ENCODE data around the gene PRLHR. TPM values are rescaled to one million over a fixed set of nuclear protein-coding genes. Genes with fewer than 3 reads are reported as not detected.

The PRLHR gene
- total and polyA plus RNA-seq, 2 of the 13 experiments (the other 11 are each of a cell fraction or from before 2014, with no cell fraction given), result not detected

- no peak overlapping the region for H3K27ac ChIP-seq (ENCODE audit: extremely low read length, insufficient read depth, low read length)
- no peaks in the 10 kb centered on the region for H3K79me2 ChIP-seq (ENCODE audit: insufficient read depth, low read length)
- H3K9me3 ChIP-seq (ENCODE audit: low read length), result no peaks in the 10 kb centered on the region
- no peak overlapping the region for H2AFZ ChIP-seq (ENCODE audit: low read length)
- H3K27me3 ChIP-seq (ENCODE audit: control insufficient read depth in 1 of 2, insufficient read depth in 2 of 2, low read length in 2 of 2), result peaks cover 0 to 9% of the 10 kb centered on the region in 2 experiments; a peak in 2 of 5 replicates
- no peaks in the 10 kb centered on the region for H3K36me3 ChIP-seq (replicated peaks in 1 of 2; ENCODE audit: control insufficient read depth in 1 of 2, insufficient read depth in 2 of 2, low read length in 2 of 2)
- intact Hi-C loops (cut with micrococcal nuclease; ENCODE audit: unreplicated experiment), result no loop called here
- no peaks in the 10 kb centered on the region for H3K4me1 ChIP-seq (ENCODE audit: insufficient read depth, low read length)
- ATAC-seq (no peak), DNase-seq (ENCODE audit: low spot score) (no peak), FAIRE-seq (no peak)
- CTCF ChIA-PET (ENCODE audit: low intra/inter-chr PET ratio, low total read pairs), result no interaction called here
- in situ Hi-C loops (cut with HindIII; ENCODE audit: extremely low pct_ligation_motif_present, low pct_unique_long_range_greater_than_20kb), result no loop called here
- POLR2A ChIA-PET, result no interaction called here
- no peak overlapping the region for H3K9ac ChIP-seq (ENCODE audit: insufficient read depth, low read depth, low read length)
- TF ChIP-seq HNRNPH1 (optimal IDR thresholded peaks at IDR 0.05; ENCODE audit: low read depth, low read length), result no peak
- no peak for TF ChIP-seq ZNF501 (CRISPR knock-in tag; IDR thresholded peaks at IDR 0.05)
- TF ChIP-seq, protein P1, sequence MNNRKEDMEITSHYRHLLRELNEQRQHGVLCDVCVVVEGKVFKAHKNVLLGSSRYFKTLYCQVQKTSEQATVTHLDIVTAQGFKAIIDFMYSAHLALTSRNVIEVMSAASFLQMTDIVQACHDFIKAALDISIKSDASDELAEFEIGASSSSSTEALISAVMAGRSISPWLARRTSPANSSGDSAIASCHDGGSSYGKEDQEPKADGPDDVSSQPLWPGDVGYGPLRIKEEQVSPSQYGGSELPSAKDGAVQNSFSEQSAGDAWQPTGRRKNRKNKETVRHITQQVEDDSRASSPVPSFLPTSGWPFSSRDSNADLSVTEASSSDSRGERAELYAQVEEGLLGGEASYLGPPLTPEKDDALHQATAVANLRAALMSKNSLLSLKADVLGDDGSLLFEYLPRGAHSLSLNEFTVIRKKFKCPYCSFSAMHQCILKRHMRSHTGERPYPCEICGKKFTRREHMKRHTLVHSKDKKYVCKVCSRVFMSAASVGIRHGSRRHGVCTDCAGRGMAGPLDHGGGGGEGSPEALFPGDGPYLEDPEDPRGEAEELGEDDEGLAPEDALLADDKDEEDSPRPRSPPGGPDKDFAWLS (CRISPR knock-in tag; IDR thresholded peaks at IDR 0.05; ENCODE audit: borderline replicate concordance), result no peak
- no peak for TF ChIP-seq KLF6 (CRISPR knock-in tag; IDR thresholded peaks at IDR 0.05)
- TF ChIP-seq ZNF383 (CRISPR knock-in tag; IDR thresholded peaks at IDR 0.05; ENCODE audit: borderline replicate concordance), result no peak
- BruUV-seq (replicated peaks), result no TSS peak
- WGBS (ENCODE audit: low lambda C conversion rate), result 44% methylated on average over 10 of the region's 10 CpGs
- no peak overlapping the region for H3K4me3 ChIP-seq (replicated peaks in 1 of 3; ENCODE audit: insufficient read depth in 1 of 3, low read depth in 2 of 3, low read length in 3 of 3)
- no peaks in the 10 kb centered on the region for H4K20me1 ChIP-seq (ENCODE audit: insufficient read depth, low read length)
- no peak overlapping the region for H3K4me2 ChIP-seq (ENCODE audit: low read depth, low read length)
Measured at GRCh38 chr10:118605694-118606093, 10.2 kb upstream of the PRLHR start.

GRCh38 chr10:118596426-118597124, 1.1 kb upstream of the PRLHR start:
- Histone ChIP-seq H3K4me2 (ENCODE audit: low read depth, low read length) (no peak overlapping the region), H3K36me3 (replicated peaks in 1 of 2; ENCODE audit: control insufficient read depth in 1 of 2, insufficient read depth in 2 of 2, low read length in 2 of 2) (no peaks in the 10 kb centered on the region), H3K27me3 (ENCODE audit: control insufficient read depth in 1 of 2, insufficient read depth in 2 of 2, low read length in 2 of 2) (peaks cover 0 to 16% of the 10 kb centered on the region in 2 experiments; a peak in 2 of 5 replicates), H3K4me1 (ENCODE audit: insufficient read depth, low read length) (no peaks in the 10 kb centered on the region), H3K27ac (ENCODE audit: extremely low read length, insufficient read depth, low read length) (no peak overlapping the region), H3K4me3 (replicated peaks in 1 of 3; ENCODE audit: insufficient read depth in 1 of 3, low read depth in 2 of 3, low read length in 3 of 3) (no peak overlapping the region), H3K9me3 (ENCODE audit: low read length) (no peaks in the 10 kb centered on the region), H4K20me1 (ENCODE audit: insufficient read depth, low read length) (no peaks in the 10 kb centered on the region), H3K9ac (ENCODE audit: insufficient read depth, low read depth, low read length) (no peak overlapping the region), H3K79me2 (ENCODE audit: insufficient read depth, low read length) (no peaks in the 10 kb centered on the region), H2AFZ (ENCODE audit: low read length) (no peak overlapping the region)
- DNase-seq (ENCODE audit: low spot score), result no peak
- ATAC-seq, result no peak
- CTCF ChIA-PET (ENCODE audit: low intra/inter-chr PET ratio, low total read pairs), result no interaction called here
- intact Hi-C loops (cut with micrococcal nuclease; ENCODE audit: unreplicated experiment) (no loop called here), in situ Hi-C loops (cut with HindIII; ENCODE audit: extremely low pct_ligation_motif_present, low pct_unique_long_range_greater_than_20kb) (no loop called here)
- WGBS (ENCODE audit: low lambda C conversion rate), result 56% methylated on average over 12 of the region's 16 CpGs
- no TSS peak for BruUV-seq (replicated peaks)
- TF ChIP-seq PRMT3 (CRISPR knock-in tag; IDR thresholded peaks at IDR 0.05; ENCODE audit: borderline replicate concordance, low read depth), result 0 out of 2 replicates have a peak, but pooled peaks have one; percentile 8
- 0 out of 2 replicates have a peak, but pooled peaks have one; percentile 2 for TF ChIP-seq ZNF557 (CRISPR knock-in tag; IDR thresholded peaks at IDR 0.05)
- no peak for TF ChIP-seq ZBTB33 (CRISPR knock-in tag; IDR thresholded peaks at IDR 0.05)
- TF ChIP-seq, protein P2, sequence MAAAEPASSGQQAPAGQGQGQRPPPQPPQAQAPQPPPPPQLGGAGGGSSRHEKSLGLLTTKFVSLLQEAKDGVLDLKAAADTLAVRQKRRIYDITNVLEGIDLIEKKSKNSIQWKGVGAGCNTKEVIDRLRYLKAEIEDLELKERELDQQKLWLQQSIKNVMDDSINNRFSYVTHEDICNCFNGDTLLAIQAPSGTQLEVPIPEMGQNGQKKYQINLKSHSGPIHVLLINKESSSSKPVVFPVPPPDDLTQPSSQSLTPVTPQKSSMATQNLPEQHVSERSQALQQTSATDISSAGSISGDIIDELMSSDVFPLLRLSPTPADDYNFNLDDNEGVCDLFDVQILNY (CRISPR knock-in tag; conservative IDR thresholded peaks at IDR 0.05), result no peak
- TF ChIP-seq ZNF83 (CRISPR knock-in tag; IDR thresholded peaks at IDR 0.05; ENCODE audit: borderline replicate concordance), result no peak
- no peak for FAIRE-seq
- POLR2A ChIA-PET, result no interaction called here

Measured in HepG2 (cell line).